ENCODE results near the gene LRRC4C.

GRCh38 chr11:41121600-41121999, 337.9 kb downstream of the LRRC4C start:
- TF ChIP-seq EZH2 (IDR thresholded peaks at IDR 0.05; ENCODE audit: low read depth, unreplicated experiment) (no peak), EZH2phosphoT487 (IDR thresholded peaks at IDR 0.05; ENCODE audit: unreplicated experiment) (no peak)

Data from GM23338 (cell line).